T-helper 1 cell treated with Interleukin-12 subunit alpha and Interleukin-12 subunit beta and Interleukin-4 antibody, amounts not matched to agents 30 μg/mL and 1 μg/mL, for 36 hours (primary cell): ENCODE measurements around the gene DUSP12.

Experiments
- H3K27ac Mint-ChIP-seq: one replicate; pipeline ENCODE4 v1.8.0; 2021; ENCODE audit warnings: mild to moderate bottlenecking, mixed read lengths
- H3K27me3 Mint-ChIP-seq: one replicate; pipeline ENCODE4 v1.8.0; 2021; ENCODE audit warnings: low read depth, mixed read lengths
- H3K36me3 Mint-ChIP-seq: one replicate; pipeline ENCODE4 v1.8.0; 2021; ENCODE audit warnings: low read depth, mixed read lengths
- H3K4me1 Mint-ChIP-seq: one replicate; pipeline ENCODE4 v1.8.0; 2021; ENCODE audit warnings: low read depth, mixed read lengths
- H3K4me3 Mint-ChIP-seq: one replicate; pipeline ENCODE4 v1.8.0; 2021; ENCODE audit warnings: mild to moderate bottlenecking, moderate library complexity, mixed read lengths
- H3K9me3 Mint-ChIP-seq: one replicate; pipeline ENCODE4 v1.8.0; 2021; ENCODE audit warnings: mixed read lengths

Gene DUSP12

DNA sequence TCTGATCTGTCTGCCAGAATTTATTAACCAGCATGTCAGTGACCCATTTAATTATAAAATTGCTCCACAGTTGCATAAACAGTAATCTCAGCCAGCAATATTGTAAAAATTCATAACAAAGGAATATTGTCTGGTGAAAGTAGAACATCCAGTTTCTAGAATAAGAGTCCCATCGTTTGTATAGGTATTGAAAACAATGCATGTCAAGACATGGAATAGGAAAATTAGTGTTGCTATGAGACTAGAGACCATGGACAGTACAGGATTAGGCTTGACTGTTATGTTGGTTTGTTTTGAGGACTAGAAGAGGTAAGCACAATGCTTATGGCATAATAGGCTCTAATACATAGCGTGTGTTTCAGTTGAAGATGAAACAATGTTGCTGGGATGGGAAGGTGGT, 53.6 kb downstream of the DUSP12 start:
- Mint-ChIP-seq H3K36me3 (peaks cover 33% of the 10 kb centered on the region), H3K27me3 (no peaks in the 10 kb centered on the region), H3K4me1 (peaks cover 3% of the 10 kb centered on the region), H3K4me3 (no peak overlapping the region), H3K9me3 (no peaks in the 10 kb centered on the region), H3K27ac (peak overlapping the region; percentile 33)

GRCh38 chr1:161805399-161806197, 56.0 kb downstream of the DUSP12 start:
- Mint-ChIP-seq H3K4me3 (no peak overlapping the region), H3K4me1 (peaks cover 3% of the 10 kb centered on the region), H3K27ac (no peak overlapping the region), H3K9me3 (peaks cover 16% of the 10 kb centered on the region), H3K27me3 (no peaks in the 10 kb centered on the region), H3K36me3 (peaks cover 44% of the 10 kb centered on the region)
